Lower leg skin (tissue), 3 donors: ENCODE measurements around the gene ELL.

ENCODE experiments used
- CTCF ChIP-seq, 3 donors: fragments of 450-650 bp; IDR thresholded peaks; one replicate each; pipeline ENCODE4 v1.5.1; 2016; ENCODE audit warnings: antibody characterized with exemption in 3 of 3, mild to moderate bottlenecking in 3 of 3, moderate library complexity in 2 of 3
- POLR2A ChIP-seq, 2 donors: fragments of 450-650 bp; IDR thresholded peaks; one replicate each; pipeline ENCODE4 v1.6.1; 2016 to 2017; ENCODE audit warnings: antibody characterized with exemption in 2 of 2, mild to moderate bottlenecking in 1 of 2, moderate library complexity in 1 of 2

- no peak for TF ChIP-seq CTCF (IDR thresholded peaks at IDR 0.05)
- no peak for TF ChIP-seq POLR2A (IDR thresholded peaks at IDR 0.05)
Observed at GRCh38 chr19:18490728-18491127, 31.1 kb downstream of the ELL start.
